NCI-H524 (cell line): ENCODE results near the gene L3HYPDH.

Experiments
- DNase-seq, 2 experiments: peaks; one replicate each; lab custom pipeline; 2025; lab: John Stamatoyannopoulos, UW

Gene L3HYPDH

GRCh38 chr14:59427653-59428580 lies 56.3 kb downstream of the L3HYPDH start:
- no peak for DNase-seq

GRCh38 chr14:59425322-59425935 lies 58.8 kb downstream of the L3HYPDH start:
- peak in 1 of 2 experiments; percentile 25 for DNase-seq

GRCh38 chr14:59424341-59425071 lies 59.7 kb downstream of the L3HYPDH start:
- DNase-seq = no peak
